AG10803 (cell line): ENCODE data around the gene TYRP1.

ENCODE experiments used
- DNase-seq: peaks from one replicate; pipeline ENCODE4 v3.0.0; 2010; ENCODE audit warnings: low read depth
- H3K4me3 ChIP-seq: 2 replicates; pipeline ENCODE4 v1.5.1; 2011; ENCODE audit warnings: mild to moderate bottlenecking, low read length, control low read depth
- TF ChIP-seq, protein P1 (sequence below): conservative IDR thresholded peaks from 2 replicates; pipeline ENCODE4 v1.5.1; 2011; ENCODE audit warnings: mild to moderate bottlenecking, low read length, control low read depth, inconsistent platforms

Gene TYRP1

DNA sequence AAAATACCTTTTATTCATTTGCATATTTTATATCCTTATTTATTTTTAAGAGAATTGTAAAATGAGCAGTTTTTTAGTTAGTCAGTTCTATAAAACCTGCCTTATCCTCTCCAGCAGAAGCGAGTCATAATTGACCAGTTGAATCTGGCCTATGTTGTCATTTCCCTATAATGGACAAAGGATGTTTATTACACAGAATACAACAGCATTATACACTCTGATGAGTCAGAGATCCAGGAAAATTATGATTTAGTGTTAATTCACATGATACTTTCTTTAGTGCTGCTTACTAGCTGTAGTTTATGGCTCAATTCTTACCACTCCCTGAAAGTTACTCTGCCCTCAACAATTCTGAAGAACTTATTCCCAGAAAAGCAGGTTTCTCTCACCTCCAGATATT is 54.8 kb downstream of the TYRP1 start:
- DNase-seq: peak; percentile 47

DNA sequence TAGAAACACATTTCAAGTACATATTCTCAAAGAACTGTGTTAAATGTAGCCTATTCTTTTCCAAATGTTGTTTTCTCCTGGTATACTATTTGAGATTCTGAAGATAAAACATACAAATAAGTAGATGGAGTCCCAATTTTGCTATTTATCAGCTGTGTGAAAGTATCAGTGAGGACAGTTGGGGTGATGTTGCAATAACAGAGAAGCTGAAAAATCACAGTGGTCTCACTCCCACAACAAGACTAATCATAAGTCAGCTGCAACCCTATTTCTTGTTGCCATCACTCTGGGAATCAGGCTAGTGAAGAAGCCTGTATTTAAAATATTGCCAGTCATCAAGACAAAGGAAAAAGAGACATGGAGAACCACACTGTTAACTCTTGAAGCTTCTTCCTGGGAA is 55.8 kb downstream of the TYRP1 start:
- no peak overlapping the region for H3K4me3 ChIP-seq
- no peak for DNase-seq
- TF ChIP-seq, protein P1, sequence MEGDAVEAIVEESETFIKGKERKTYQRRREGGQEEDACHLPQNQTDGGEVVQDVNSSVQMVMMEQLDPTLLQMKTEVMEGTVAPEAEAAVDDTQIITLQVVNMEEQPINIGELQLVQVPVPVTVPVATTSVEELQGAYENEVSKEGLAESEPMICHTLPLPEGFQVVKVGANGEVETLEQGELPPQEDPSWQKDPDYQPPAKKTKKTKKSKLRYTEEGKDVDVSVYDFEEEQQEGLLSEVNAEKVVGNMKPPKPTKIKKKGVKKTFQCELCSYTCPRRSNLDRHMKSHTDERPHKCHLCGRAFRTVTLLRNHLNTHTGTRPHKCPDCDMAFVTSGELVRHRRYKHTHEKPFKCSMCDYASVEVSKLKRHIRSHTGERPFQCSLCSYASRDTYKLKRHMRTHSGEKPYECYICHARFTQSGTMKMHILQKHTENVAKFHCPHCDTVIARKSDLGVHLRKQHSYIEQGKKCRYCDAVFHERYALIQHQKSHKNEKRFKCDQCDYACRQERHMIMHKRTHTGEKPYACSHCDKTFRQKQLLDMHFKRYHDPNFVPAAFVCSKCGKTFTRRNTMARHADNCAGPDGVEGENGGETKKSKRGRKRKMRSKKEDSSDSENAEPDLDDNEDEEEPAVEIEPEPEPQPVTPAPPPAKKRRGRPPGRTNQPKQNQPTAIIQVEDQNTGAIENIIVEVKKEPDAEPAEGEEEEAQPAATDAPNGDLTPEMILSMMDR: no peak

More for the DNA sequence above, 54.8 kb downstream of the TYRP1 start:
- TF ChIP-seq, protein P1: no peak
- no peak overlapping the region for H3K4me3 ChIP-seq

DNA sequence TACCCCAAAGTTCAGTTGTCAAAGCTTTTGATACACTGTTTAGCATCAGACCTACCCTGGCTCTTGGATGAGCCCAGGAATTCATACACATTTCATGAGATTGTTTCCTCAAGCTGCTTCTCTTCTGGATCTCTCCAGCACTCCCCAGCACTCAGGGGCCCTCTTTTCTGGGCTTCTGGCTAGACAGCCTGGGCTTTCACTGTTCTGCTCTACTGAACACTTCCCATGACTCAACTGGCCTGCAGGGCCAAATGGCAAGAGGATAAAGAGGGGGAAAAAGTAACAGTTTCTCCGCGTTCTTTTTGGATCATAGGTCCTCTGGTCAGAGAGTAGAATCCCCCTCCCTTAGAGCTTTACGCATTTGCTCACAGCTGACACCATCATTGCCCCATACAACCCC is 60.7 kb downstream of the TYRP1 start:
- no peak for DNase-seq
- no peak overlapping the region for H3K4me3 ChIP-seq
- TF ChIP-seq, protein P1: no peak

DNA sequence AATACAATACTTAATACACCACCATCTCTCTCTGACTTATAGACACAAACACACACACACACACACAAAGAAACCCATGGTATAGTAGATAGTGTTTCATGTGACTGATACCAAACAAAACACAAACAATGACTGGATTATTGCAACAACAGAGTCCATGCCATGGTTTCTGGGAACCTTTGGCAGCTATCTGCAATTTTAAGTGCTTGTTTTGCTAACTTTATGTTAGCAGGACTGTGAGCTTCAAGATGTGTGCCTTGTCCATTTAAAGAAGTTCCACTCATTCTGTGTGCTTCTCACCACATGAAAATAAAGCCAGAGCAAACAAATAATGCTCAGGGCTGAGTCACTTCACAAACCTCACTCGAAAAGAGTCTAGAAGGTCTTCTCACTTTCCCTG is 66.6 kb downstream of the TYRP1 start:
- TF ChIP-seq, protein P1: no peak
- peak; percentile 62 for DNase-seq
- no peak overlapping the region for H3K4me3 ChIP-seq
